SU-DHL-6 (cell line): ENCODE results near the gene LRP2BP.

ENCODE experiments used
- EZH2phosphoT487 ChIP-seq: fragments of 200-600 bp; sonication (generic), shearing (Covaris generic); conservative IDR thresholded peaks from 2 replicates; pipeline ENCODE4 v1.6.1; 2018; ENCODE audit warnings: mild to moderate bottlenecking, antibody characterized with exemption, low read length, moderate library complexity, mixed read lengths
- TF ChIP-seq, protein P1 (sequence below): fragments of 200-600 bp; sonication (generic); IDR thresholded peaks from one replicate; pipeline ENCODE4 v1.5.1; 2017; ENCODE audit warnings: antibody characterized with exemption, mild to moderate bottlenecking, low read length, moderate library complexity; ENCODE audit not compliant: insufficient read depth, poor library complexity, severe bottlenecking

GRCh38 chr4:185357733-185358440 lies 37.8 kb downstream of the LRP2BP start:
- TF ChIP-seq, protein P1, sequence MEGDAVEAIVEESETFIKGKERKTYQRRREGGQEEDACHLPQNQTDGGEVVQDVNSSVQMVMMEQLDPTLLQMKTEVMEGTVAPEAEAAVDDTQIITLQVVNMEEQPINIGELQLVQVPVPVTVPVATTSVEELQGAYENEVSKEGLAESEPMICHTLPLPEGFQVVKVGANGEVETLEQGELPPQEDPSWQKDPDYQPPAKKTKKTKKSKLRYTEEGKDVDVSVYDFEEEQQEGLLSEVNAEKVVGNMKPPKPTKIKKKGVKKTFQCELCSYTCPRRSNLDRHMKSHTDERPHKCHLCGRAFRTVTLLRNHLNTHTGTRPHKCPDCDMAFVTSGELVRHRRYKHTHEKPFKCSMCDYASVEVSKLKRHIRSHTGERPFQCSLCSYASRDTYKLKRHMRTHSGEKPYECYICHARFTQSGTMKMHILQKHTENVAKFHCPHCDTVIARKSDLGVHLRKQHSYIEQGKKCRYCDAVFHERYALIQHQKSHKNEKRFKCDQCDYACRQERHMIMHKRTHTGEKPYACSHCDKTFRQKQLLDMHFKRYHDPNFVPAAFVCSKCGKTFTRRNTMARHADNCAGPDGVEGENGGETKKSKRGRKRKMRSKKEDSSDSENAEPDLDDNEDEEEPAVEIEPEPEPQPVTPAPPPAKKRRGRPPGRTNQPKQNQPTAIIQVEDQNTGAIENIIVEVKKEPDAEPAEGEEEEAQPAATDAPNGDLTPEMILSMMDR: no peak
- no peak for TF ChIP-seq EZH2phosphoT487
